HG02759 (cell line): ENCODE results near the gene SEMA6C.

Experiments
- ATAC-seq: cut with Tn5 transposase; IDR thresholded peaks from one replicate; pipeline ENCODE4 v1.9.1; 2021; ENCODE audit warnings: mild to moderate bottlenecking, moderate library complexity; ENCODE audit not compliant: unreplicated experiment

SEMA6C gene

DNA sequence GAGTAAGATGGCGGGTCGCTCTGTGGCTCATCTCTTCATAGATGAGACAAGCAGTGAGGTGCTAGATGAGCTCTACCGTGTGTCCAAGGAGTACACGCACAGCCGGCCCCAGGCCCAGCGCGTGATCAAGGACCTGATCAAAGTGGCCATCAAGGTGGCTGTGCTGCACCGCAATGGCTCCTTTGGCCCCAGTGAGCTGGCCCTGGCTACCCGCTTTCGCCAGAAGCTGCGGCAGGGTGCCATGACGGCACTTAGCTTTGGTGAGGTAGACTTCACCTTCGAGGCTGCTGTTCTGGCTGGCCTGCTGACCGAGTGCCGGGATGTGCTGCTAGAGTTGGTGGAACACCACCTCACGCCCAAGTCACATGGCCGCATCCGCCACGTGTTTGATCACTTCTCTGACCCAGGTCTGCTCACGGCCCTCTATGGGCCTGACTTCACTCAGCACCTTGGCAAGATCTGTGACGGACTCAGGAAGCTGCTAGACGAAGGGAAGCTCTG, 12.4 kb upstream of the SEMA6C start:
- ATAC-seq = no peak

DNA sequence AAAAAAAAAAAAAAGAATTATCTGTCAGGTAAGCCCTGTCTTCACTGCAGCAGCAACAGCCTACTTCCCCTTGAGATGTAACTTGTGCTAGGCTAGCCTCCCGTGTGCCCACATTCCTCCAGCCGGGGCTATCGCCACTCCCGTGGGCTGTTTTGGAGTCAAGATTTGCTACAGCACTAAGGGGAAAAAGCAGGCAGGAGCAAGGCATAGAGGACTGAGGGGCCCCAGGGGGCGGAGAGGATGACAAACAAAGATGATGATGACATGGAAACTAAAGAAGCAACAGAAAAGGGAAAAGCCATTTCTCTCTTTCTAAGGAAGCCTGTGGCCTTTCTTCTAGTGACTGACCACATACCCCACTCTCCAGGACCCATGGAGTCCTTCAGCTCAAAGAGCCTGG, 11.9 kb upstream of the SEMA6C start:
- ATAC-seq = no peak

DNA sequence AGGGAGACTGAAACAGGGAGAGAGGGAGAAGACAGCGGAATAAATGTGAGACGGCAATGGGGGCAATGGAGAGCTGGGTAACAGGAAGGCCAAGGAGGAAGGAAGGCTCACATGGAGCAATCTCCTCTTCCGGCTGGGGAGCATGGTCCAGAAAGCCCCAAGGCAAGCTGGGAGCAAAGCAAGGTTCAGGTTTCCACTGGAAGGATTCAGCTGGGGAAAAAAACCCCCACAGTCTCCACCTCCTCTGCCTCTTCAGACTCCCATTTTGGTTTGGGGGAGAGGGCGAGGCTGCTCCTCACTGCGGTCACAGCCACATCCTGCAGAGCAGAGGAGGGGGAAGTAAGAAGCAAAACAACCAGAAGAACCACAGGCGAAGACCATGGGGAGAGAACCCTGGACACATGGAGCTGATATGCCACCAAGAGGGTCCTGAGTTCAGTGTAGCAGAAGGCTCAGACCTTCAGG, 10.7 kb upstream of the SEMA6C start:
- no peak for ATAC-seq

- peak; percentile 78 for ATAC-seq
These were observed 10.0 kb upstream of the SEMA6C start, which contains the start of gene TNFAIP8L2 for GRCh38 chr1:151156515-151156819. Gene TNFAIP8L2, plus strand, starts transcription at chr1:151156649. Its CDS starts 2,049 bp downstream, at chr1:151158698.

- ATAC-seq = no peak
These were observed 1.2 kb upstream of the SEMA6C start for GRCh38 chr1:151147665-151148064.

- no peak for ATAC-seq
These were observed 687 bp upstream of the SEMA6C start for GRCh38 chr1:151147132-151147503.

DNA sequence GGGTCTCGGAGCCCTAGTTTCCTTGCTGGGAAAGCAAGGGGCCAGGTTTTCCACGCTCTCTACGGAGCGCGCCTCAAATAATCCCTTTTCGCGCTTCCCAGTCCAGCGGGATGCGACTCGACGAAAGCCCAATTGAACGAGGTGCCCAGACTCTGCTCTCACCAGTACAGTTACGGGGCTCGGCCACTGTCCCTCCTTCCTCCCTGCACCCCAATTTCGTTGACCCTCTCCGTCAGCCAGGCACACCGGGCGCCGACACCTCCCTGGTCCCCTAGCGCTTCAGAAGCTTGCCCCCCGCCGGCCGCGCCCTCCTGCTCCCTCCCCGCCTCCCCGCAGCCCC, 389 bp downstream of the SEMA6C start:
- no peak for ATAC-seq

GRCh38 chr1:151145304-151146071, 943 bp downstream of the SEMA6C start:
- no peak for ATAC-seq

DNA sequence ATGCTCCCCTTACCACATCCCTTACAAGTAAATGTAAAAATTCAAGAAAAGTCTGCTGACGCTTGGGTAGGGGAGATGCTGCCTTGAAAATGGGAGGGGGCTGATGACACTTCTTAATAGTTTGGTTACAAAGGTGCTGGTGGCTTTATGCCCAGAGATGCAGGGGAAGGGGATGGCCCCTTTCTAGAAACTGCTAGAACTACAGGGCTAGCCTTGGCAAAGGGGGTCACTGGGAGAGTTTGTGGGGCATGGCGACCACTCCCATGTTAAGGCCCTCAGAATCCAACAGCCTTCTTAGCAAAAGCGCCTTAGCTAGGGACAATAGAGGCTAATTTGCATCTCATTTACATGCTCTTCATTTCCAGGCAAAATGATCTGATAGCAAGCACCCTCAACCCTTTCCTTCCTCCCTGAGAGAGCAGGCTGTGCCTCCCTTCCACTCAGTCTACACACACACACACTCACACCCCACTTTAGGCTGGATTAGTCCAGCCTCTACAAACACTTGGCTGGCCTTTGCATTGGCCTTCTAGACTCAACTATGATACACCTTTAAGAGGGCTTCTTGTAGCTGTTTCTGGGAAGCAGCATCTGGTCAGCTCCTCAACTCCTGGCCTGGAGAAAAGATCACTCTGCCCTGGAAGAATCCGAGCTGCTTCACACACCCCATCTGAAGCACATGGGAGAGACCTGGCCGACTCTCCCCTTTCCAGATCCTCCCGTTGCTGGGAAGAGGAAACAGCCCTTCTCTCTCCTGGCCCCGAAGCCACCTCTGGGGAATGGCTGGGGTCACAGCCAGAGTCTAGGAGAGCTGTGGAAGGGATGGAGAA, 1.7 kb downstream of the SEMA6C start:
- no peak for ATAC-seq

GRCh38 chr1:151143986-151144385, 2.4 kb downstream of the SEMA6C start:
- ATAC-seq = no peak

GRCh38 chr1:151143057-151143435, 3.4 kb downstream of the SEMA6C start:
- no peak for ATAC-seq

DNA sequence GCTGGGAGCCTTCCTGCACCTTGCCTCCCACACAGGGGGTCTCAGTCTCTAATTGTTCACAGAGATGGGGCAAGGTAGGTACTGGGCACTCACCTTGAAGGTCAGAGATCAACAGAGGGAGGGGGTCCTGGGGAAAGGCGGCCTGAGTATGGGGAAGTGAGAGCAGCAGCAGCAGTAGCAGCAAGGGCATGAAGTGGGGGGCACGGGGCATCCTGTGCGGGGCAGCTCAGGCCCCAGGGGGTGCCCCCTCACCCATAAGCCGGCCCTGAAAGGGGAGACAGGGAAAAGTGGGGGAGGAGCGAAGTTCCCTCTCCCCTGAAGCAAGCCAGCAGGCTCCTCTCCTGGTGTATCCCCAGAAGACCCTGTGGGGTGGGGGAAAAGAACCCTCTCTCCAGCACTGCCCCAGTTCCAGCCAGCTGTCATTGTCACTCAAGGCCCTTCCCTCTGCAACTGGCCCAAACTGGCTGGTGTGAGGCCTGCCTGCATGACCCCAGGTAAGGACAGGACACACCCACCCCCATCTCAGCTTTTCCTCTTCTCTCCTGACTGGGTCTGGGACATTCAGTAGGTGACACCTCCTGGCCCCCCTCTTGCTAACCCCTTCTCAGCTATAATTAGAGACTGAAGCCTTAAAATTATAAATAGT, 3.9 kb downstream of the SEMA6C start:
- no peak for ATAC-seq

- no peak for ATAC-seq
These were observed 8.6 kb downstream of the SEMA6C start for GRCh38 chr1:151137789-151138188.

- no peak for ATAC-seq
These were observed 10.7 kb downstream of the SEMA6C start for GRCh38 chr1:151135433-151136385.

DNA sequence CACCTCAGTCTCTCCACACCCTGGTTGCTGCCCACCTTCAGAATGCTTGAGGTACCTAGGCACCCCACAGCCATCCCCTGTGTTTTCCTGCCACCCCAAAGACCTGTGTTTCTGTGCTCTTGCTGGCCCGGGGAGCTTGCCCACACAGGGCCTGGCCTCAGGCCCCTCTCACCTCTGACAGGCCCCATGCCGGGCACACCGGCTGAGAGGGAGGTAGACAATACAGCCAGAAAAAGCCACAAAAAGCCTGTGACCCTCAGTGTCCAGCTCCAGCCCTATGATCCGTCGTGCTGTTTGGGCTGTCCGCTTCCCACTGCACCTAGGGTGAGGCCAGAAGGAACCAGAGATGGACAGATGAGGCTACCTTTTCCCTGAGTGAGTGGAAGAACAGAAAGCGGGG, 11.4 kb downstream of the SEMA6C start:
- ATAC-seq = no peak

DNA sequence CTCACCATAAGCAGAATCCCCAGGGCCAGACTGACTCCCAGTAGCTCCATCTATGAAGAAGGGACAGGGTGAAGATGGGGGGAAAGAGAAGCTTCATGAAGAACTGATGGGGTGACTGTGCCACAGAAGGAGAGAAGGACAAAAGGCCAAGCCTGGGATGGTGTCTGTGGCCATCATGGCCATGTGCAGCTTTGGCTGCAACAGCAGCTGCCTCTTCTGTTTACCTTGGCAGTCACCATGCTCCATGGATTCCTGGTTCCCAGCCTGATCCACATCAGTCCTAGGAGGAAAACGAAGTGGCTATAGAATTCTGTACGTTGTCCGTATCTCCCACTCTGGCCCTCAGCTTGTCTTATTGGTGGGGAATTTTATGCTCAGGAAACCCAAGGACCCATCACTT, 12.0 kb downstream of the SEMA6C start:
- no peak for ATAC-seq

DNA sequence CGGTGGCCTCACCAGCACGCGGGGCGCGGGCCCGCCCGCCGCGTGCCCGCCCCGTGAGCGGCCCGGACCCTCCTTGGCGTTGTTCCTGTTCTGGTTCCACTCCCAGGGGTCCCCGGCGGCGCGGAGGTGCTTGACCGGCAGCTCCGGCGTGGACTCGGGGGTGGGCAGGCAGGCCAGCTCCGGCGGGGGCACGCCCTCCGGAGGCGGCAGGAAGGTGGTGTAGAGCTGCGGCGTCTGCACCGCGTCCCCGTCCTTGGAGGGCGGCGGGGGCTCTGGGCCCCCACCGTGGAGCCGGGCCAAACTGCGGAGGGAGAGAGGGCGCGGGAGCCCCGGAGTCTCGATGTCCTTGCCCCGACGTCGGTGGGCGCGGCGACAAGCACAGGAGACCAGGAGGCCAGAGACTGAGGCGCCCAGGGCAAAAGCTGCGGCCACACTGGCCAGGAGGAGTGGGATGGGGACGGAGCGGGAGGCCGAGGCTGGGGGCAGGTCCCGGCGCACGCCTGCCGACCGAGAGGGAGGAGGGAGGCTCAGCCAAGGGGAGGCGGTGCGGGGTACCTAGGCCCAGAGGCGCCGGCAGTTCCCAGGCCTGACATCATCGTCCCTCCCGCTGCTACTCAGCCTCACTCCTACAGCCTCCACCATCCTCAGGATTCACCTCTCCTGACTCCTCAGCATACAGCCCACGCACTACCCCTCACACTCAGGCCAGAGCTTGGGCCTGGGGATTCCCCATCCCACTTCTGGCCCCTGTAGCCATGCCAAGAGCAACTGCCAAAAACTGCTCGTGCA, 13.2 kb downstream of the SEMA6C start:
- no peak for ATAC-seq

DNA sequence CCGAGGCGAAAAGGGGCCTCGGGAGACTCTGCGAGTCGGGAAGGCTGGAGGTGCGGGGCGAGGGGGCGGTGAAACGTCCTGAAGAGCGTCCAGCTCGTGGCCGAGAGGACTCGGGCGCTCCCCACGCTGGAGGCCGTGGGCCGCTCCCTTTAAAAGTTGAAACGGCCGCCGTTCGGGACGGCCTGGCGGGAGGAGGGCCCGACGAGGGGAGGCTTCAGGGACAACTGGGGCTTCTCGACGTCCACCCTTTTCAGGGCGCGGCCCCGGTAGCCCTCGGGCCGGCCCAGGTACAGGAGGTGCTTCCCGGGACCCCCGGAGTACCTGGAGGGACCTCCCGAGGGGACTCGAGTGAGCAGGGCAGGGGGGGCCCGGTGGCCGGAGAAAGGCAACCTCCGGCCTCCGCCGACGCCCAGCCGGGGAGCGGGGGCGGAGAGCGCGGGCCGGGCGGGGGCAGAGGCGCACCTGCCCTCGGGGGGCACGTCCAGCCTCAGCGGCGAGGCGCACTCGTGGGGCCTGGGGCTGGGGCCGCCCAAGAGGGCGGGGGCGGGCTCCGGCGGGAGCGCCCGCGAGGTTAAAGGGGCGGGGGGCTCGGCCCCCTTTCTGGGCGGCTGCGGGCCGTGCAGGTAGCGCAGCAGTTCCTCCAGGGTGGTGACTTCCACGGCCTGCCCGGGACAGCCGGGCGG, 14.0 kb downstream of the SEMA6C start:
- no peak for ATAC-seq

DNA sequence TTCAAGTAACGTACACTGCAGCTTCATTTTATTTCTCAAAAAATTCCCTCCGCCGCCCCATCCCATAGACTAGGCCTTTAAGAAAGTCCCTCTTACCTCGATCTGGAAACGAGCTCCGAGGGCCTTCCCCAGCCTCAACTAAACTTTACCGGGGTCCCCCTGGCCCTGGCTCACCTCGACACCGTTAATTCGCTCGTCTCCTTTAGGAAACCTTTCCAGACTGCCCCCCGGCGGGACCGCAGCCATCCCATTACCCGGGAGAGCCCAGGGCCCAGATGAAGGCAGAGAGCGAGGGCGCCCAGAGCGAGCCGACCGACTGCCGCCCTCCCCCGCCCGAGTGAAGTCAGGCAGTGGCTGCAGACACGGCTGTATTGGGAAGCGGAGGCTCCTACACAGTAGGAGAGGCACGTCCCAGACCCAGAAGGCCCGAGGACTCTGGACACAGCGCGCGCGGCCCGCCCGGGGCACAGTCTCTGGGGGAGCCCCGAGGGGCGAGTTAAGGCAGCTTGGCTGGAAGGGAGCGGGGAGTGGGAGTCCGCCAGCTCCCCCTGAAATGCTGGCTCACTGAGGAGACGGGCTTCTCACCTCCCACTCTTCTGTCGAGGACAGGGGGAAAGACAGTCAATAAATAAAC, 14.6 kb downstream of the SEMA6C start:
- ATAC-seq = no peak
